ENCODE measurements around the gene CCDC74A.
"Not testable (repeated sequence)": the region's sequence is repeated elsewhere in the genome, so short reads cannot be mapped to it uniquely, and the experiment has no call there.

CCDC74A gene

GRCh38 chr2:131503587-131503986 is 24.1 kb upstream of the CCDC74A start:
- H3K27me3 ChIP-seq (ENCODE audit: insufficient read depth, low read length); H3K4me2 ChIP-seq (ENCODE audit: low read length); H4K12ac ChIP-seq (ENCODE audit: low read depth, low read length); H3K27ac ChIP-seq (ENCODE audit: low read depth, low read length); H3K14ac ChIP-seq (ENCODE audit: low read length); H2BK5ac ChIP-seq (ENCODE audit: low read depth, low read length, poor library complexity); H3K18ac ChIP-seq (ENCODE audit: low read length); H3K23ac ChIP-seq (ENCODE audit: low read length); H4K8ac ChIP-seq (ENCODE audit: low read depth, low read length); H3K4me1 ChIP-seq (ENCODE audit: control insufficient read depth in 1 of 2, insufficient read depth in 2 of 2, low read length in 2 of 2); H4K91ac ChIP-seq (ENCODE audit: low read depth, low read length); H2BK12ac ChIP-seq (ENCODE audit: low read length); H3K79me1 ChIP-seq (ENCODE audit: low read length); H3K9ac ChIP-seq (ENCODE audit: low read length); H2AK5ac ChIP-seq (ENCODE audit: low read length); H3K9me3 ChIP-seq (ENCODE audit: insufficient read depth, low read depth, low read length); H3K4ac ChIP-seq (ENCODE audit: low read depth, low read length); H2BK120ac ChIP-seq (ENCODE audit: insufficient read depth, low read length, poor library complexity); H3K79me2 ChIP-seq (ENCODE audit: control insufficient read depth, insufficient read depth, low read length, poor library complexity); DNase-seq; H3K4me3 ChIP-seq (ENCODE audit: low read depth, low read length); H2AFZ ChIP-seq (ENCODE audit: insufficient read depth, low read length, poor library complexity): not testable (repeated sequence)
- H3K36me3 ChIP-seq (ENCODE audit: control insufficient read depth in 1 of 2, insufficient read depth in 2 of 2, low read length in 2 of 2): peaks cover 60 to 79% of the 10 kb centered on the region in 2 experiments
- WGBS (ENCODE audit: extremely low coverage, insufficient coverage, insufficient read length): no CpG with 5 or more reads among the region's 4 CpGs

- H3K4me1 ChIP-seq (ENCODE audit: control insufficient read depth in 1 of 2, insufficient read depth in 2 of 2, low read length in 2 of 2); H3K18ac ChIP-seq (ENCODE audit: low read length); H3K4me3 ChIP-seq (ENCODE audit: low read depth, low read length); H2BK5ac ChIP-seq (ENCODE audit: low read depth, low read length, poor library complexity); H3K23ac ChIP-seq (ENCODE audit: low read length); H3K27me3 ChIP-seq (ENCODE audit: insufficient read depth, low read length); H3K79me1 ChIP-seq (ENCODE audit: low read length); H2BK12ac ChIP-seq (ENCODE audit: low read length); H4K8ac ChIP-seq (ENCODE audit: low read depth, low read length); H2AK5ac ChIP-seq (ENCODE audit: low read length); H3K4me2 ChIP-seq (ENCODE audit: low read length); H4K12ac ChIP-seq (ENCODE audit: low read depth, low read length); H4K91ac ChIP-seq (ENCODE audit: low read depth, low read length); H3K79me2 ChIP-seq (ENCODE audit: control insufficient read depth, insufficient read depth, low read length, poor library complexity); H2AFZ ChIP-seq (ENCODE audit: insufficient read depth, low read length, poor library complexity); DNase-seq; H3K4ac ChIP-seq (ENCODE audit: low read depth, low read length); H3K9me3 ChIP-seq (ENCODE audit: insufficient read depth, low read depth, low read length); H2BK120ac ChIP-seq (ENCODE audit: insufficient read depth, low read length, poor library complexity); H3K9ac ChIP-seq (ENCODE audit: low read length); H3K14ac ChIP-seq (ENCODE audit: low read length); H3K27ac ChIP-seq (ENCODE audit: low read depth, low read length): not testable (repeated sequence)
- H3K36me3 ChIP-seq (ENCODE audit: control insufficient read depth in 1 of 2, insufficient read depth in 2 of 2, low read length in 2 of 2): peaks cover 66 to 81% of the 10 kb centered on the region in 2 experiments
- WGBS (ENCODE audit: extremely low coverage, insufficient coverage, insufficient read length): no CpG with 5 or more reads among the region's 7 CpGs
These were observed 23.5 kb upstream of the CCDC74A start for GRCh38 chr2:131504082-131504750.

DNA sequence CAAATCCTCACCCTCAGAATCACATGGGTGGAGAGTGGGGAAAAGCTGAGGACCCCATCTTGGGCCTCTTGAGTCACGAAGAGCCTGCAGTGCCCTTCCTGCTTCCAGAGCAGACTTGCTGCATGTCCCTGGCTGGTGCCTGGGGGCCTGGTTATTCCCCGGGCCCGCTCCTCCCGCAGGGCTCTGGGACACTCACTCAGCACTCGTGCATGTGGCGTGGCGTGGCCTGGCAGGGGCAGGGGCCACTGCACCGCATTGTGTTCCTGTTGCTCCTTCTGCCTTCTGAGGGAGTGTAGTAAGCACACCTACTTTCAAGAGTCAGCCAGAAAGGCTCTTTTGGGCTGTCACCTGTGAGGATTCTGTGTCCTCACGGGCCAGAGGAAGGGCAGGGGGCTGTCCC is 18.1 kb upstream of the CCDC74A start:
- Histone ChIP-seq H3K14ac (ENCODE audit: low read length) (no peak overlapping the region), H2BK5ac (ENCODE audit: low read depth, low read length, poor library complexity) (no peak overlapping the region), H3K27me3 (ENCODE audit: insufficient read depth, low read length) (no peaks in the 10 kb centered on the region), H3K27ac (ENCODE audit: low read depth, low read length) (no peak overlapping the region), H3K9ac (ENCODE audit: low read length) (no peak overlapping the region), H3K79me1 (ENCODE audit: low read length) (no peaks in the 10 kb centered on the region), H2BK12ac (ENCODE audit: low read length) (no peak overlapping the region), H4K91ac (ENCODE audit: low read depth, low read length) (no peak overlapping the region), H3K18ac (ENCODE audit: low read length) (no peak overlapping the region), H4K8ac (ENCODE audit: low read depth, low read length) (no peak overlapping the region), H3K9me3 (ENCODE audit: insufficient read depth, low read depth, low read length) (no peaks in the 10 kb centered on the region), H2AFZ (ENCODE audit: insufficient read depth, low read length, poor library complexity) (no peak overlapping the region), H3K36me3 (ENCODE audit: control insufficient read depth in 1 of 2, insufficient read depth in 2 of 2, low read length in 2 of 2) (peaks cover 58 to 73% of the 10 kb centered on the region in 2 experiments), H3K23ac (ENCODE audit: low read length) (no peak overlapping the region), H3K4ac (ENCODE audit: low read depth, low read length) (no peak overlapping the region), H3K4me2 (ENCODE audit: low read length) (no peak overlapping the region), H3K4me1 (ENCODE audit: control insufficient read depth in 1 of 2, insufficient read depth in 2 of 2, low read length in 2 of 2) (no peaks in the 10 kb centered on the region), H2BK120ac (ENCODE audit: insufficient read depth, low read length, poor library complexity) (no peak overlapping the region), H4K12ac (ENCODE audit: low read depth, low read length) (no peak overlapping the region), H3K4me3 (ENCODE audit: low read depth, low read length) (no peak overlapping the region), H3K79me2 (ENCODE audit: control insufficient read depth, insufficient read depth, low read length, poor library complexity) (no peaks in the 10 kb centered on the region), H2AK5ac (ENCODE audit: low read length) (no peak overlapping the region)
- no CpG with 5 or more reads among the region's 9 CpGs for WGBS (ENCODE audit: extremely low coverage, insufficient coverage, insufficient read length)
- DNase-seq: no peak

DNA sequence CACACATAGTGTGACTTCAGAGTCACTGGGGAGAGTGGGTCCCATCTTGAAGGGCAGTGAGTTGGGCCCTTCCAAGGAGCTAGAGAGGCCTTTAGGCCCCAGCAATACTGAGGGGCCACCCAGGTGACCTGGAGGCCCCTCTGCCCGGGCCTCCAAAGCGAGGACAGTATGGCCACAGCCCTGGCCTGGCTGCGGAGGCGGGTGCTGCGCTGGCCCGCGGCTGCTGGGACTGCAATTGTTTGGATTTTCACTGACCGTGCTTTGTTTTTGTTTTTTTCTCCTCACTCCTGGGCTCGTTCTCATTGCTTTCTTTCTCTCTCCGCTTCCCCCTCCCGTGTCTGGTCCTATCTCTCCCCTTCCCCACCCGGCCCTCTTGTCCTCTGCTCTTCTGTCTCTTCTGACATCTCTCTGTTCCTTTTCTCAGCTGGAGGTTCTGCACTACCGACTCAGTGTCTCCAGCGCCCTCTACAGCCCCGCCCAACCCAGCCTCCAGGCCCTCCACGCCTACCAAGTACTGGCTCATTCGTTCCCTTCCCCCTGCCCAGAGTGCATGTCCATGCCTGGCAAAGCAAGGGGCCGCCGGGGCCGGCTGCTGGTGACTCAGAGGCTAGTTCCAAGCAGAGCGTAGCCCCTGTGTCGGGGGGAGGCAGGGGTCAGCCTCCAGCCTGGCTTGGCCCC is 16.3 kb upstream of the CCDC74A start:
- H3K23ac ChIP-seq (ENCODE audit: low read length); H3K27ac ChIP-seq (ENCODE audit: low read depth, low read length); H2AFZ ChIP-seq (ENCODE audit: insufficient read depth, low read length, poor library complexity); H4K12ac ChIP-seq (ENCODE audit: low read depth, low read length); H3K4ac ChIP-seq (ENCODE audit: low read depth, low read length); H4K91ac ChIP-seq (ENCODE audit: low read depth, low read length); H3K14ac ChIP-seq (ENCODE audit: low read length); H3K79me2 ChIP-seq (ENCODE audit: control insufficient read depth, insufficient read depth, low read length, poor library complexity); H3K9ac ChIP-seq (ENCODE audit: low read length); DNase-seq; H3K4me2 ChIP-seq (ENCODE audit: low read length); H2BK5ac ChIP-seq (ENCODE audit: low read depth, low read length, poor library complexity); H3K4me1 ChIP-seq (ENCODE audit: control insufficient read depth in 1 of 2, insufficient read depth in 2 of 2, low read length in 2 of 2); H3K4me3 ChIP-seq (ENCODE audit: low read depth, low read length); H2AK5ac ChIP-seq (ENCODE audit: low read length); H3K79me1 ChIP-seq (ENCODE audit: low read length); H3K18ac ChIP-seq (ENCODE audit: low read length); H3K27me3 ChIP-seq (ENCODE audit: insufficient read depth, low read length); H2BK120ac ChIP-seq (ENCODE audit: insufficient read depth, low read length, poor library complexity); H4K8ac ChIP-seq (ENCODE audit: low read depth, low read length); H3K9me3 ChIP-seq (ENCODE audit: insufficient read depth, low read depth, low read length); H2BK12ac ChIP-seq (ENCODE audit: low read length): not testable (repeated sequence)
- peaks cover 48 to 59% of the 10 kb centered on the region in 2 experiments for H3K36me3 ChIP-seq (ENCODE audit: control insufficient read depth in 1 of 2, insufficient read depth in 2 of 2, low read length in 2 of 2)
- no CpG with 5 or more reads among the region's 22 CpGs for WGBS (ENCODE audit: extremely low coverage, insufficient coverage, insufficient read length)
